GM21717 (cell line): ENCODE measurements around the gene CIRBP.

Experiments used
- ATAC-seq: cut with Tn5 transposase; IDR thresholded peaks from one replicate; pipeline ENCODE4 v1.9.1; 2021; ENCODE audit warnings: mild to moderate bottlenecking, moderate library complexity; ENCODE audit not compliant: unreplicated experiment

CIRBP gene

GRCh38 chr19:1230783-1231489, 38.2 kb upstream of the CIRBP start:
- no peak for ATAC-seq

GRCh38 chr19:1231729-1232637, 37.1 kb upstream of the CIRBP start:
- ATAC-seq = no peak

- no peak for ATAC-seq
Measured at GRCh38 chr19:1232652-1233072, 36.5 kb upstream of the CIRBP start.

- ATAC-seq = no peak
Measured at GRCh38 chr19:1233115-1233667, 35.9 kb upstream of the CIRBP start.

GRCh38 chr19:1234051-1234954, 34.8 kb upstream of the CIRBP start:
- ATAC-seq = no peak

- ATAC-seq = no peak
Measured at GRCh38 chr19:1234955-1235380, 34.2 kb upstream of the CIRBP start.

- no peak for ATAC-seq
Measured at GRCh38 chr19:1235625-1236538, 33.2 kb upstream of the CIRBP start.

GRCh38 chr19:1236576-1236975, 32.6 kb upstream of the CIRBP start:
- no peak for ATAC-seq

- no peak for ATAC-seq
Measured at GRCh38 chr19:1237027-1237659, 32.0 kb upstream of the CIRBP start.

GRCh38 chr19:1237754-1238368, 31.3 kb upstream of the CIRBP start, which contains the start of gene CBARP:
Gene CBARP (minus strand): TSS chr19:1238005. CDS start chr19:1236100, 1,905 bp downstream.
- no peak for ATAC-seq

- ATAC-seq = no peak
Measured at GRCh38 chr19:1238369-1239303, 30.5 kb upstream of the CIRBP start.

- ATAC-seq = no peak
Measured at GRCh38 chr19:1239420-1239795, 29.7 kb upstream of the CIRBP start.

GRCh38 chr19:1239796-1240737, 29.1 kb upstream of the CIRBP start:
- peak; percentile 28 for ATAC-seq

GRCh38 chr19:1240925-1241324, 28.2 kb upstream of the CIRBP start:
- ATAC-seq = no peak

- ATAC-seq = no peak
Measured at GRCh38 chr19:1241417-1242095, 27.6 kb upstream of the CIRBP start, which contains the start of gene ATP5F1D. Gene ATP5F1D (plus strand): TSS chr19:1241751. CDS start chr19:1241851, 100 bp downstream.
